Tibial nerve (tissue), 4 donors: ENCODE results near the gene CUX1. TPM values are rescaled to one million over a fixed set of nuclear protein-coding genes. Genes with fewer than 3 reads are reported as not detected.

Experiments used
- DNase-seq, 2 donors: peaks; one replicate each; pipeline ENCODE4 v3.0.0-alpha.2; 2019; ENCODE audit warnings: low spot score in 2 of 2
- H3K27ac ChIP-seq, 4 donors: fragments of 200-600 bp; sonication (generic) in 3 of 4; one replicate each; pipeline ENCODE4 v1.5.1; 2017 to 2019; ENCODE audit warnings: mild to moderate bottlenecking in 1 of 4
- H3K27me3 ChIP-seq, 2 donors: fragments of 200-600 bp; sonication (generic) in 1 of 2; one replicate each; pipeline versions ENCODE4 v1.5.1 to v1.6.0; 2017 to 2019
- H3K36me3 ChIP-seq, 3 donors: fragments of 200-600 bp; sonication (generic); one replicate each; pipeline ENCODE4 v1.5.1; 2018 to 2019
- H3K4me1 ChIP-seq, 4 donors: fragments of 200-600 bp; sonication (generic) in 3 of 4; one replicate each; pipeline ENCODE4 v1.5.1; 2017 to 2019
- H3K4me3 ChIP-seq, 4 donors: fragments of 200-600 bp; sonication (generic) in 3 of 4; one replicate each; pipeline ENCODE4 v1.5.1; 2017 to 2019; ENCODE audit warnings: mild to moderate bottlenecking in 1 of 4, moderate library complexity in 1 of 4
- H3K9me3 ChIP-seq, 4 donors: fragments of 200-600 bp; sonication (generic) in 3 of 4; one replicate each; pipeline ENCODE4 v1.5.1; 2017 to 2019
- EP300 ChIP-seq, 2 donors: sonication (generic); formaldehyde crosslinking; IDR thresholded peaks; one replicate each; pipeline ENCODE4 v1.6.1; 2017; ENCODE audit warnings: antibody characterized with exemption in 2 of 2, mild to moderate bottlenecking in 1 of 2
- POLR2A ChIP-seq, 2 donors: fragments of 450-650 bp; IDR thresholded peaks; one replicate each; pipeline ENCODE4 v1.6.1; 2017; ENCODE audit warnings: antibody characterized with exemption in 2 of 2, mild to moderate bottlenecking in 2 of 2, moderate library complexity in 2 of 2
- WGBS, 2 donors: methylation state at CpG; one replicate each; pipeline ENCODE4 v1.1.5; 2018; 5-methylcytosine and 5-hydroxymethylcytosine counted together
- total RNA-seq, 4 donors: library from RNA; depleted of rRNA; stranded (reverse); fragments of >200 nt; gene quantifications; one replicate each; pipeline ENCODE4 v1.1.0, GENCODE V29; 2016
- TF ChIP-seq, protein P1 (sequence below), 5 experiments: fragments of 200-600 bp in 3 of 5; fragments of 450-650 bp in 2 of 5; sonication (generic) in 3 of 5; IDR thresholded peaks; one replicate each; pipeline ENCODE4 v1.5.1; 2016 to 2019; ENCODE audit warnings: antibody characterized with exemption in 5 of 5, mild to moderate bottlenecking in 3 of 5, moderate library complexity in 2 of 5

Gene CUX1
- total RNA-seq, 4 donors from 2014 or later: 74.5 to 104 (median 84.3) TPM

- no peak for TF ChIP-seq POLR2A (IDR thresholded peaks at IDR 0.05)
- TF ChIP-seq EP300 (IDR thresholded peaks at IDR 0.05): no peak
- TF ChIP-seq, protein P1, sequence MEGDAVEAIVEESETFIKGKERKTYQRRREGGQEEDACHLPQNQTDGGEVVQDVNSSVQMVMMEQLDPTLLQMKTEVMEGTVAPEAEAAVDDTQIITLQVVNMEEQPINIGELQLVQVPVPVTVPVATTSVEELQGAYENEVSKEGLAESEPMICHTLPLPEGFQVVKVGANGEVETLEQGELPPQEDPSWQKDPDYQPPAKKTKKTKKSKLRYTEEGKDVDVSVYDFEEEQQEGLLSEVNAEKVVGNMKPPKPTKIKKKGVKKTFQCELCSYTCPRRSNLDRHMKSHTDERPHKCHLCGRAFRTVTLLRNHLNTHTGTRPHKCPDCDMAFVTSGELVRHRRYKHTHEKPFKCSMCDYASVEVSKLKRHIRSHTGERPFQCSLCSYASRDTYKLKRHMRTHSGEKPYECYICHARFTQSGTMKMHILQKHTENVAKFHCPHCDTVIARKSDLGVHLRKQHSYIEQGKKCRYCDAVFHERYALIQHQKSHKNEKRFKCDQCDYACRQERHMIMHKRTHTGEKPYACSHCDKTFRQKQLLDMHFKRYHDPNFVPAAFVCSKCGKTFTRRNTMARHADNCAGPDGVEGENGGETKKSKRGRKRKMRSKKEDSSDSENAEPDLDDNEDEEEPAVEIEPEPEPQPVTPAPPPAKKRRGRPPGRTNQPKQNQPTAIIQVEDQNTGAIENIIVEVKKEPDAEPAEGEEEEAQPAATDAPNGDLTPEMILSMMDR (IDR thresholded peaks at IDR 0.05): no peak
- Histone ChIP-seq H3K4me3 (no peak overlapping the region), H3K27me3 (no peaks in the 10 kb centered on the region), H3K9me3 (no peaks in the 10 kb centered on the region), H3K4me1 (peaks cover 0 to 46% (median 25%) of the 10 kb centered on the region in 4 donors), H3K36me3 (peaks cover 0 to 5% (median 0%) of the 10 kb centered on the region in 3 donors), H3K27ac (no peak overlapping the region)
- WGBS, 2 donors: 76 to 78% methylated on average over 12 of the region's 12 CpGs
- no peak for DNase-seq
These were observed 467.0 kb downstream of the CUX1 start for GRCh38 chr7:102284399-102284798.

- H3K27me3 ChIP-seq: no peaks in the 10 kb centered on the region
- H3K4me1 ChIP-seq: peaks cover 0 to 41% (median 23%) of the 10 kb centered on the region in 4 donors
- peaks cover 0 to 5% (median 0%) of the 10 kb centered on the region in 3 donors for H3K36me3 ChIP-seq
- peak overlapping the region in 2 of 4 donors; percentile 91 to 93 for H3K27ac ChIP-seq
- 47 to 51% methylated on average over 16 to 19 of the region's 19 CpGs for WGBS, 2 donors
- peak overlapping the region in 1 of 4 donors; percentile 76 for H3K4me3 ChIP-seq
- DNase-seq: peak in 1 of 2 donors; percentile 39
- TF ChIP-seq POLR2A (IDR thresholded peaks at IDR 0.05): no peak
- TF ChIP-seq, protein P1 (IDR thresholded peaks at IDR 0.05): no peak
- TF ChIP-seq EP300 (IDR thresholded peaks at IDR 0.05): no peak
- H3K9me3 ChIP-seq: no peaks in the 10 kb centered on the region
These were observed 467.6 kb downstream of the CUX1 start for GRCh38 chr7:102284891-102285539.

GRCh38 chr7:102285540-102286236 lies 468.3 kb downstream of the CUX1 start:
- H3K4me1 ChIP-seq: peaks cover 0 to 41% (median 23%) of the 10 kb centered on the region in 4 donors
- TF ChIP-seq POLR2A (IDR thresholded peaks at IDR 0.05) (no peak), EP300 (IDR thresholded peaks at IDR 0.05) (no peak)
- TF ChIP-seq, protein P1 (IDR thresholded peaks at IDR 0.05): no peak
- peak overlapping the region; percentile 84 to 93 (median 89) for H3K27ac ChIP-seq
- no peak for DNase-seq
- H3K27me3 ChIP-seq: no peaks in the 10 kb centered on the region
- H3K9me3 ChIP-seq: no peaks in the 10 kb centered on the region
- H3K4me3 ChIP-seq: peak overlapping the region; percentile 76 to 86 (median 82)
- peaks cover 0 to 5% (median 0%) of the 10 kb centered on the region in 3 donors for H3K36me3 ChIP-seq
- WGBS, 2 donors: 35 to 40% methylated on average over 13 to 19 of the region's 19 CpGs

GRCh38 chr7:102286237-102287110 lies 469.0 kb downstream of the CUX1 start, which contains the start of gene SH2B2:
Gene SH2B2, plus strand, starts transcription at chr7:102286868. Its CDS starts 13,683 bp downstream, at chr7:102300551.
- Histone ChIP-seq H3K4me1 (peaks cover 0 to 41% (median 23%) of the 10 kb centered on the region in 4 donors), H3K9me3 (no peaks in the 10 kb centered on the region), H3K27me3 (no peaks in the 10 kb centered on the region), H3K4me3 (peak within 1 kb of the TSS; percentile 76 to 94 (median 82)), H3K27ac (peak within 1 kb of the TSS; percentile 84 to 93 (median 89)), H3K36me3 (peaks cover 0 to 5% (median 0%) of the 10 kb centered on the region in 3 donors)
- DNase-seq: peak; percentile 59 to 61
- 0 to 1% methylated on average over 27 to 43 of the region's 116 CpGs for WGBS, 2 donors
- TF ChIP-seq, protein P1 (IDR thresholded peaks at IDR 0.05): no peak
- peak; percentile 38 to 62 for TF ChIP-seq POLR2A (IDR thresholded peaks at IDR 0.05)
- TF ChIP-seq EP300 (IDR thresholded peaks at IDR 0.05): peak in 1 of 2 donors; percentile 58
